HL-60 (cell line): ENCODE data around the gene BMP6.

Experiments used
- DNase-seq, 2 experiments: peaks; one replicate each; pipeline ENCODE4 v3.0.0-alpha.2; 2010 to 2020; ENCODE audit warnings: low read depth in 1 of 2, low spot score in 1 of 2
- H3K27ac ChIP-seq: fragments of 250-450 bp; sonication (Bioruptor Pico); replicated peaks from 2 replicates; pipeline ENCODE4 v1.5.1; 2020; ENCODE audit warnings: mild to moderate bottlenecking, moderate library complexity
- H3K27me3 ChIP-seq: fragments of 250-450 bp; sonication (Bioruptor Pico); 2 replicates; pipeline ENCODE4 v1.5.1; 2021; ENCODE audit warnings: mild to moderate bottlenecking, moderate library complexity; ENCODE audit not compliant: insufficient read depth, poor library complexity, severe bottlenecking
- H3K4me3 ChIP-seq: replicated peaks from 2 replicates; pipeline ENCODE4 v1.5.1; 2011; ENCODE audit warnings: mild to moderate bottlenecking, control low read depth, low read length; ENCODE audit not compliant: insufficient read depth
- CTCF ChIP-seq: IDR thresholded peaks from one replicate; pipeline ENCODE4 v1.5.1; 2011; ENCODE audit warnings: low read length, control low read depth, inconsistent platforms; ENCODE audit not compliant: insufficient read depth
- GABPA ChIP-seq: IDR thresholded peaks from 2 replicates; pipeline ENCODE4 v1.6.1; 2012; ENCODE audit warnings: low read depth
- POLR2AphosphoS5 ChIP-seq: IDR thresholded peaks from 2 replicates; pipeline ENCODE4 v1.6.1; 2012; ENCODE audit warnings: low read depth
- REST ChIP-seq: IDR thresholded peaks from 2 replicates; pipeline ENCODE4 v1.6.1; 2012; ENCODE audit warnings: low read depth; ENCODE audit not compliant: insufficient replicate concordance
- SPI1 ChIP-seq: IDR thresholded peaks from 2 replicates; pipeline ENCODE4 v1.6.1; 2012; ENCODE audit warnings: low read depth, mild to moderate bottlenecking, borderline replicate concordance

BMP6 gene

GRCh38 chr6:7784706-7785105 lies 58.8 kb downstream of the BMP6 start:
- TF ChIP-seq CTCF (no peak), GABPA (no peak)
- Histone ChIP-seq H3K27me3 (peaks cover 6% of the 10 kb centered on the region), H3K27ac (no peak overlapping the region), H3K4me3 (no peak overlapping the region)
- no peak for DNase-seq

GRCh38 chr6:7785243-7786035 lies 59.5 kb downstream of the BMP6 start:
- DNase-seq, result no peak
- no peak overlapping the region for H3K27ac ChIP-seq
- no peak overlapping the region for H3K4me3 ChIP-seq
- TF ChIP-seq GABPA, result no peak
- no peak for TF ChIP-seq CTCF
- no peak for TF ChIP-seq POLR2AphosphoS5
- TF ChIP-seq REST, result no peak
- no peak for TF ChIP-seq SPI1
- peaks cover 6% of the 10 kb centered on the region for H3K27me3 ChIP-seq

- Histone ChIP-seq H3K27me3 (peaks cover 6% of the 10 kb centered on the region), H3K4me3 (no peak overlapping the region), H3K27ac (no peak overlapping the region)
- no peak for TF ChIP-seq CTCF
- no peak for TF ChIP-seq GABPA
- TF ChIP-seq REST, result no peak
- TF ChIP-seq POLR2AphosphoS5, result no peak
- TF ChIP-seq SPI1, result no peak
- no peak for DNase-seq
These were observed 60.3 kb downstream of the BMP6 start for GRCh38 chr6:7786214-7786661.

GRCh38 chr6:7787137-7787608 lies 61.3 kb downstream of the BMP6 start:
- no peak for TF ChIP-seq SPI1
- no peak for TF ChIP-seq GABPA
- no peak for TF ChIP-seq REST
- no peak for TF ChIP-seq CTCF
- Histone ChIP-seq H3K4me3 (no peak overlapping the region), H3K27ac (no peak overlapping the region), H3K27me3 (peaks cover 6% of the 10 kb centered on the region)
- no peak for DNase-seq
